CD1c-positive myeloid dendritic cell (primary cell): ENCODE measurements around the gene SRCIN1.
A peak's percentile ranks its signal among the peaks of the same experiment; 100 is the strongest.

Experiments
- DNase-seq: peaks from one replicate; pipeline ENCODE4 v3.0.0-alpha.2; 2016; ENCODE audit errors: extremely low spot score

The SRCIN1 gene

GRCh38 chr17:38561416-38562214 lies 44.1 kb downstream of the SRCIN1 start:
- DNase-seq = no peak

DNA sequence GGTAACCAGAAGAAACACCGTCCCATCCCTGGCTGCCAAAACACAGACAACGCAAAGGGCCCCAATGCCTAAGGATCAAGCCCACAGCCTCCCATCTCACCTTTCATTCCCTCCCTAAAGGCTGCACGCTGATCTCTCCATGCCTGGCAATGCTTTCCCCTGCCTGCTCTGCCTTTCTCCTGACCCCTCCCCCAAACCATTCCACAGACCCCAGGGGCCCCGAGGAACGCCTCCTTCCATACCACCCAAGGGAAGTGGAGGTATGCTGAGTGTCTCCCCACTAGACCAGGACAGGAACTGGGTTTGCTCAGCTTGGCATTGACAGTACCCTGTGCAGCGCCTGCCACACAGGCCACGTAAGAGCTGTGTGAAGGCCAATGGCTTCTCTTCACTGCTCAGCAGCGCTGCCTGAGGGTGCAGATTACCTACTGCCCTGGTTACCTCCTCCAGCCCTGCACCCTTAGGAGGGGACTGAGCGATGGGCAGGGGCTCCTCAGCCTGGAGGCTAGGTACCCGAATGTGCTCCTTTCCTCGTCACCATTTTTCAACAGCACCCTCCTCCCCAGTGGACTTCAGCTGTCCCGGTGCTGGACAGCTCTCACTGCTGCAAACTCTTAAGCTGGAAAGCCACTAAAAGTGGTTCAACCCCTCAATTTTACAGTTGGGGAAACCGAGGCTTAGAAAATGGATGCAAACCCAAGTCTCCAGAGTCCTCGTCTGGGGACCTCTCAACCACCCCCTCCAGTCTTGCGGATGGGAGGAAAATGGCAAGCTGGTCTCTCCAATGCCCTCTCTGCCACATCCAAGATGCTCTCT lies 45.0 kb downstream of the SRCIN1 start:
- peak; percentile 20 for DNase-seq

- DNase-seq = no peak
Observed at GRCh38 chr17:38559880-38560230, 45.9 kb downstream of the SRCIN1 start.

- peak; percentile 94 for DNase-seq
Observed at GRCh38 chr17:38559051-38559879, 46.5 kb downstream of the SRCIN1 start.

GRCh38 chr17:38558728-38559050 lies 47.1 kb downstream of the SRCIN1 start:
- DNase-seq = no peak

- DNase-seq = peak; percentile 95
Observed at GRCh38 chr17:38557836-38558727, 47.7 kb downstream of the SRCIN1 start.

DNA sequence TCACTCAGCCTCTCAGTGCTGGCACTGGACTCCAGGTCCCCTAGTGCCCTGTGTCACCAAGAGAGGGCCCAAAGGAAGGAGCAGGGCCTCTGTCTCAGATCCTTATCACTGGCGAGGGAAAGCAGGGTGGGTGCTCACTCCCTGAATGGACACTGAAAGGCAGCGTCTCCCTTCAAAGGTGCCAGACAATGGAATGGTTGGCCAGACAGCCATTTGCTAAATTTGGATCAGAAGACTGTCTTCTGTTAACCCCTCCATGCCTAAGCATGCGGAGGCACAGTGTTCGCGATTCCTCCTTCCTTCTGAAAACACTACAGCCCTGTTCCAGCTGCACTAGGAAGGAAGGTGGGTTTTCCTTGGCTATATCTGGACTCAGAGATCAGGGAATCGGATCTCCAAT lies 48.4 kb downstream of the SRCIN1 start:
- no peak for DNase-seq

- DNase-seq = peak; percentile 50
Observed at GRCh38 chr17:38556239-38556638, 49.5 kb downstream of the SRCIN1 start.

DNA sequence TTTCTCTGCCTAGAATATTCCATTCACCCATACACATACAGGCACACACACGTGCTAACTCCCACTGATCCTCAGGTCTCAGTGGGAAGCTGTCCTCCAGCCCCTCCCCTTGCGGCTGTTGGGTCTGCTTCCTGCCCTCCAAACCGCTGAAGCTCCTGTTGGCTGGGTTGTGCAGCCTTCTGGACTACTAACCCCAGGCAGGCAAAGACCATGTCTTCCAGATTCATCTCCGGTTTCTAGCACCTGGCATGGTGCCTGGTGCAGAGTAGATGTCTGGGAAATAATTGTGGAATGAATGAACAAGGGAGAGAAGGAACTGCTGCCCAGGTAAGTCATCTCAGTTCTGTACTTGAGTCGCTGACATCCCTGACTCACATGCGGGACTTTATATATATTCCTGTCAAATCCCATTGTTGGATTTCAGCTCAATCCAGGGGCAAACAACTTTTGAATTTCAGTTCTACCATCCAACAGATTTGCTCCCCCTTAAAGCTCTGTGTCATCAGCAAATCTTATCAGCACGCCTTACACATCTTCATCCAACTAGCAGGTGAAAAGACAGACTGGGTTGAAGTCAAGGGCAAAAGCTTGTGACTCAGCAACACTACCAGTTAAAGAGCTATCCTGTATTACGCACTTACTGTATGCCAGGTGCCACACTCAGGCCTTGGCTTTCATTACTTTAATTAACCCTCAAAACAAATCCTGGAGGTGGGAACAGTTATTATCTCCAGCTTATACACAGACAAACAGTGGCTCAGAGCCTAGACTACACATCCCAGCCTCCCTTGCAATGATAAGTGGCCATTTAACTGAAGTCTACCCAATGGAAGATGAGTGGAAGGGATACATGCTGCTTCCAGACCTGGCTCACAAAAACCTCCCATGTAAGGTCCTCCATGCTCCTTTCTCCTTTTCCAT lies 51.1 kb downstream of the SRCIN1 start:
- no peak for DNase-seq

DNA sequence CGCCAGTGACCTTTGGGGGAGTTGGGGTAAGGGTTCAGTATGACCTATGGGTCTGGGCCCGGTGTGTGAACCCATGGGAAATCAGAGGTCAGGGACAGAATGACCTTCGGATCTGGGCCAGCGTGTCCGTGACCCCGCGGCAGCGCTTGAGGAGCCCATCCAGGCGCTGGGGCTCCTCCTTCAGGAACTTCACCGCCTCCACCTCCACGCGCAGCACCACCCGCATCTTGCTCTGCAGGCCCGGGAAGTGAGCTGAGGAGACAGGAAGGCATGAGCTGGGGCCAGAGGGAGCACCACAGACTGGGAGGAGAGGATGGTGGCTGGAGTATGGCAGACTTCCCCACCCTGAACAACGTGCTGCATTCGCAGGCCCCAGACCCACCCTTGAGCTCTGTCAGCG lies 53.4 kb downstream of the SRCIN1 start:
- no peak for DNase-seq

DNA sequence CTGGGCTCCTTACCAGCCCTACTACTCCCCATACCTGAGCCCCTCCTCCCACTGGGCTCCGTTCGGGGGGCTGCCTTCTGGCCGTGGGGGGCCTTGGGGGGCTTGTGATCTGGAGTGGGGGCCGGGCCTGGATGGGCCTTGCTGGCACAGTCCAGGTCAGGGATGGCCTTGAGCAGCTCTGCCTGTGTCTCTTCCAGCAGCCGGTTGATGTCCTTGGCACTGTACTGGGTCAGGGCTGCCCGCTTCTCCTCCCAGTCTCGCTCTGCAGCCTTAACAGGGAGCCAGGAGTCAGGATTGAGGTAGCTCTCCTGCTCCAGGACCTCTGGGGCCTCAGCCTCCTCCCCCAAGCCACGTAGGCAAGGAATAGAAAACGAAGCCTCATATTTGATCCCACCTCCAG lies 54.6 kb downstream of the SRCIN1 start:
- DNase-seq = no peak

GRCh38 chr17:38550661-38551060 lies 55.1 kb downstream of the SRCIN1 start:
- DNase-seq = no peak

DNA sequence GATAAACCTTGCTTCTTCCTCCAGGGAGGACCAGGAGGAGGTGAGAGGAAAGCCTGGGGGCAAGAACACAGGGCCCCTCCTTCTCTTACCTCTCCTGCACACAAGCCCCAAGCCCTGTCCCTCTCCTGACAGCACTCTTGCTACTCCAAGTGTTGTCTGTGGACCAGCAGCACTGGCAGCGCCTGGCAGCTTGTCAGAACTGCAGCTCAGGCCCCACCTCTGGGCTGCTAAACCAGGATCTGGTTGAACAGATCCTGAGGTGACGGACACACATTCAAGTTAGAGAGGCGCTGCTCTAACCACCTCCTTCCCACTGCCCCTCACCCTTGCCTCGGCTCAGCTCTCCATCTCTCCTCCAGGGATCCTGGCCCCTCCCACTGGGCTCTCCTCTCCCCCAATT lies 56.5 kb downstream of the SRCIN1 start:
- no peak for DNase-seq

DNA sequence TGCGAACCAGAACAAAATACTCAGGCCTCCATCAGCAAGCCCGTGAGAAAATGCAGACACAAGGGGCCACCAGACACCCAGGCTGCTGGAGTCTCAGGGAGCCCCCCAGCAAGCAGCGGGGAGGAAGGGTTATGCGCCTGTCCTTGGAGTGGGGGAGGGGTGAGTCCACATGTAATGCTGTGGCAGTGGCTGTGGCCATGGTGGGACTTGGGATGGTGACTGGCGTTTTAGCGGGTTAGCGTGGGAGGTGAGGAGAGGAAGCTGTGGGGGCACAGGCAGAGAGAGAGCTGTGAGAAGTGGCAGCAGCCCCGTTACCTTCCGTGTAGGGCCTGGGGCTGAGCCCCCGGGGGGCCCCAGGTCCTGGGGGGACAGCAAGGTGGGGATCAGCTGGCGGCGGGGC lies 58.3 kb downstream of the SRCIN1 start:
- DNase-seq = peak; percentile 41

DNA sequence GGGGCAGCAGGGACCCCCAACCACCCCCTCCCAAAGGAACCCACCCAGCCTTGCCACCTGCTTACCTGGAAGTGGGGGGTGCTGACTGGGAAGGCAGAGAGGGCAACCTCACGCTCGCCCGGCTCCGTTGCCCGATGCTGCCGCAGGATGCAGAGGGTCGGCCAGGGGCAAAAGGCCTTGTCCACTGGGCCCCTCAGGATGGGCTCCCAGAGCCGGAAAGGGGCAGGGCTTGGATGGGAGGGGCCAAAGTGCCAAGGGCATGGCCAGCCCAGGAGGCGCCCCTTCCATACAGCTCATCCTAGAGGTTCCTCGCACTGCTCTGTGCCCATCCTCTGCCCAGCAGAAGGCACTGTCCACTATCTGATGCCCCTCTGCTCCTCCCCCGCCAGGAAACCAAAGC lies 59.4 kb downstream of the SRCIN1 start:
- DNase-seq = no peak

GRCh38 chr17:38545531-38546225 lies 60.1 kb downstream of the SRCIN1 start:
- no peak for DNase-seq

GRCh38 chr17:38544839-38545209 lies 60.9 kb downstream of the SRCIN1 start:
- DNase-seq = no peak

DNA sequence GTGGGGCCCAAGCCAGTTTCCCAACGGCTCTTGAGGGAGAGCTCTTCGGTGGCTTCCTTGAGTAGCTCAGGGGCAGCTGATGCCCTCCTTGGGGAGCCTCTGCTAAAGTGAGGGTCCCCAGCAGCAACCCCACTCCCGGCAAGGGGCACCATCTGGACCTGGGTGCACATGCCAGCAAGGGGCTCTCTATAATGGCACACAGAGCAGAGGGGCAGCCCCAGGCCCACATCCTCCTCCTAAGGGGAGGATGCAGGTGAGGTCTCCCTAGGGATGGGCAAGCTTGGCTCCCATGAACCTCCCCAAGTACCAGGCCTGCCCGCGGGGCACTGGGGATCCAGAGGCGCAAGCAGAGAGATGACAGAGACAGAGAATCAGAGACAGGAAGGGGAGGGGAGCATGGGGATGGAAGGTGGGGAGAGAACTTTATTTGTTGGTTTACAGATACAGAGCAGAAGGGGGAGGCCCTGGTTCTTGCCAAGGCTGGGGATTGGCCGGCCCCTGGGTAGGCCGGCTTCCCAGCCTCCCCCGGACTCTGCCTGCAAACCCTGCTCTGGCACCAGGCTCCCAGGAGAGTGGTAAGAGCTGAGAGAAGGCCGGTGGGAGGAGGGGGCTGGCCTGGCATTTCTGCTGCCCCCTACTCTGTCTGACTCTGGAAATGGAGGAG lies 61.4 kb downstream of the SRCIN1 start:
- DNase-seq = no peak
